Left ventricle myocardium superior (tissue), 1 donor: ENCODE data around the gene SF3B3. TPM values are rescaled to one million over a fixed set of nuclear protein-coding genes. Genes with fewer than 3 reads are reported as not detected.
"Not testable (repeated sequence)": the region's sequence is repeated elsewhere in the genome, so short reads cannot be mapped to it uniquely, and the experiment has no call there.

Source experiments
- ATAC-seq: fragments of 200-7000 bp; cut with Tn5 transposase; one replicate; pipeline ENCODE4 v1.9.1; 2020; ENCODE audit warnings: mild to moderate bottlenecking, moderate library complexity
- DNase-seq: peaks from one replicate; pipeline ENCODE4 v3.0.0-alpha.2; 2020
- intact Hi-C: fragments of 100-400 bp; cut with micrococcal nuclease; formaldehyde crosslinking; loops from one replicate; pipeline ENCODE4 v1.11.0; 2022
- total RNA-seq: library from RNA; stranded (reverse); fragmentation: NEBNext Ultra II Directional; extraction: Animal tissue kit (Norgen Biotek cat#: 25700); gene quantifications from one replicate; pipeline ENCODE4 v1.2.1, GENCODE V29; 2021
- donor health status: DM: no; HTN: yes; CAD: no; lungs with severe emphysema.

Gene SF3B3
- total RNA-seq, 1 donor from 2014 or later: 146 TPM

- intact Hi-C loops: no loop called here
- ATAC-seq (no peak), DNase-seq (no peak)
Observed at GRCh38 chr16:70604407-70605282, 81.0 kb downstream of the SF3B3 start.

GRCh38 chr16:70605283-70605657 lies 81.7 kb downstream of the SF3B3 start:
- intact Hi-C loops: no loop called here
- no peak for ATAC-seq
- no peak for DNase-seq

- ATAC-seq (no peak), DNase-seq (no peak)
- intact Hi-C loops: no loop called here
Observed at GRCh38 chr16:70608521-70608920, 84.9 kb downstream of the SF3B3 start.

- intact Hi-C loops: no loop called here
- DNase-seq (no peak), ATAC-seq (peak; percentile 75)
Observed at GRCh38 chr16:70610273-70611223, 86.9 kb downstream of the SF3B3 start.

- ATAC-seq (no peak), DNase-seq (no peak)
- intact Hi-C loops: no loop called here
Observed at GRCh38 chr16:70611224-70611598, 87.6 kb downstream of the SF3B3 start.

GRCh38 chr16:70611785-70612303 lies 88.2 kb downstream of the SF3B3 start:
- intact Hi-C loops: no loop called here
- no peak for ATAC-seq
- no peak for DNase-seq

- ATAC-seq (no peak), DNase-seq (no peak)
- intact Hi-C loops: no loop called here
Observed at GRCh38 chr16:70612931-70613330, 89.3 kb downstream of the SF3B3 start.

- DNase-seq (no peak), ATAC-seq (no peak)
- intact Hi-C loops: no loop called here
Observed at GRCh38 chr16:70614208-70614951, 90.8 kb downstream of the SF3B3 start.

- DNase-seq: no peak
- ATAC-seq: no peak
- intact Hi-C loops: no loop called here
Observed at GRCh38 chr16:70615945-70616344, 92.3 kb downstream of the SF3B3 start.

- ATAC-seq, intact Hi-C loops, DNase-seq: not testable (repeated sequence)
Observed at GRCh38 chr16:70621864-70622263, 98.2 kb downstream of the SF3B3 start.

Other genes with a start within 250 kb of the SF3B3 start
- 62.2 TPM for gene AARS1, start 234.3 kb upstream of the SF3B3 start, total RNA-seq
- 16.6 TPM for gene DDX19B, start 224.6 kb upstream of the SF3B3 start, total RNA-seq
- 25.2 TPM for gene DDX19A, start 176.9 kb upstream of the SF3B3 start, total RNA-seq
- gene ST3GAL2, start 84.7 kb upstream of the SF3B3 start, total RNA-seq: 19.0 TPM
- gene FCSK, start 69.2 kb upstream of the SF3B3 start, total RNA-seq: 8.2 TPM
- 48.7 TPM for gene COG4, start 262 bp upstream of the SF3B3 start, total RNA-seq
- gene IL34, start 122.7 kb downstream of the SF3B3 start, total RNA-seq: 1.5 TPM
- gene MTSS2, start 162.2 kb downstream of the SF3B3 start, total RNA-seq: 101 TPM